GDM1 (cell line): ENCODE results near the gene IGBP1.
"Not testable (repeated sequence)": the region's sequence is repeated elsewhere in the genome, so short reads cannot be mapped to it uniquely, and the experiment has no call there.

Source experiments
- DNase-seq: peaks from one replicate; lab custom pipeline; 2025; lab: John Stamatoyannopoulos, UW

IGBP1 gene

DNA sequence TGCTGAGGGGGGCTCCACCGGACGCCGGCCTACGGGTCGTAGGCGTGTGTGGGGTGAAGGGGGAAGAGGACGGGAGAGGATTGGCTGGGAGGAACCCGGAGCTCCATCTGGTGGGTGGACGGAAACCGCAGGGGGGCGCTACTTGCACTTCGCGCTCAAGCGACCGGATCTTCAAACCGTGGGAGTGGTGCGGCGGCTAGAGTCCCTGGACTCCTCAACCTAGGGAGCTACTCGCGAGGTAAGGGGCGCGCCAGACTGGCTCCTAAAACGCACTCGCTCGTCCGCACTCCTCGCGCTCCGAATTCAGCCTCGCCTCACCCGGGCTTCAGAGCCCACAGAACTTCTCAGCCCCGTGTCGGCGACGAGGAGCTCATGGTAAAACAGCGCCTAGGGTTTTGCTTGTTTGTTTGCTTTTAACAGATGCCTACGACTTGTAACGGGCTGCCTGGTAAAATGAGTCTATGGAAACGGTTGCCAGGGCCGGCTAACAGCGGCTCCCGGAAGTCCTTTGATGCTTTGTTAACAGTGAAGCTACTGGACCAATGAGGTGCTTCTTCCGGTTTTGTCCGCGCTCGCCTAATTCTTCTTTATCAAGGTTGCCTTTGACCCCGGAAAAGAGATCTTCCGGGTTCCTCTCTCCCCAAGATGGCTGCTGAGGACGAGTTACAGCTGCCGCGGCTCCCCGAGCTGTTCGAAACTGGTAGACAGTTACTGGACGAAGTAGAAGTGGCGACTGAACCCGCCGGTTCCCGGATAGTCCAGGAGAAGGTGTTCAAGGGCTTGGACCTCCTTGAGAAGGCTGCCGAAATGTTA lies at the start of gene IGBP1:
IGBP1 (plus strand) TSS at position 145 of the 813 bp plus-strand sequence; CDS start at position 646, 501 bp downstream.
- DNase-seq = peak; percentile 75

DNA sequence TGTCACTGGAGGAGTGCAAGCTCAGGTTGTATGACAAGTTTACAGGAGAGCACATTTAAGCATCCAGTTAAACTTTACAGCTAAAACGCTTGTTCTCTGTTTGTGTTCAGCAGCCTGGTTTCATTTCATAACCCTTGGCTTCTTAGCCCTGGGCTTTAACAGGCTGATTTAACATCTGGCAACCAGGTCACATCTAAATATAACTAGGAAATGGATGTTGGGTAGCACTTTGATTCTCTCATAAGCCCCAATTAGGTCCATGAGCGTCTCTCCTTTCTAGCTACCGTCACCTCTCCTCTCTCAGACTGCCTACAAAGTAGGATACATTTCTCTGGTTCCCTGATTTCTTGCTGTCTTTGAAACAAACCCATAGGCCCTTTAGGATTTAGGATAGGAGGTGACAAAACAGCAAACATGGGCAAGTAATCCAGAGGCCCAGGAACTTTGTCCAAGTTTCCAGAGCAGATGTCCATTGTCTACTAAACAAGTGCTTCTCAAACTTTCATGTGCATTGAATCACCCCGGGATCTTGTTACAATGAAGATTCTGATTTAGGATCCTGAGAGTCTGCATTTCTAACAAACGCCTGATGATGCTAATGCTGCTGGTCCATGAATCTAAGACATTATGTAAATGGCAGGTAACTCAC lies 48.5 kb upstream of the IGBP1 start:
- no peak for DNase-seq

DNA sequence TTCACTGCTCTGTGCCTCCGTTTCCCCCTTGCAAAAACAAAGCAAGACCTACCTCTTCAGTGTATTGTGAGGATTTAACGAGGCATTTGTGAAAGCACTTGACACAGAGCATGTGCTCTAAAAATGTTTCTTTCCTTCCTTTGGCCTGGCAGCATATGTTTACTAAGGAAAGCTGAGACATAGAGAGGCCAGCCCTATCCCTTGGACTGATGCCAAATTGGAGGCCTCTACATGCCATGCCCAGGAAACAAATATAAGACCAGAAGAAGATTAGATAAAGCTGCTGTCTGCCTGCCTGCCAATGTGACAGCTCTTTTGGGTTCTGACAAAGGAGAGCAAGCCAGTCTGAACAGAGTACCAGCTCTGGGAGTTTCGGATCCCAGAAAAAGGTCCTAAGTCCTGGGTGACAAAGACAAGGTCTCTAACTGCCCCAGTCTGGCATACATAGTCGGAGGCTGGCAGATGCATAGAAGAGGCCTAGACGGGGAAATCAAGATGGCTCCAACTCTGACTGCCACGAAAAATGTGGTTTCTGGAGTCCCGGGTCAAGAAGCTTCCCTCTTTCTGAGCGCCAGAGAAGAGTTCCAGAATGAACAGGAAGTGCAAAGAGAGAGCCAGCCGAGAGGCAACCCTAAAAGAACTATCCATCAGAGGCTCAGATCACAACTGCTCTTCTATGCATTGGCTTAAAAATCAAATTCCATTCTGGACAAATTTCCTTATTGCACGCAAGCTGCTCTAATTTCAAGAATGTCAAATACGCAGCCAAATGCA lies 45.2 kb upstream of the IGBP1 start:
- DNase-seq = no peak

DNA sequence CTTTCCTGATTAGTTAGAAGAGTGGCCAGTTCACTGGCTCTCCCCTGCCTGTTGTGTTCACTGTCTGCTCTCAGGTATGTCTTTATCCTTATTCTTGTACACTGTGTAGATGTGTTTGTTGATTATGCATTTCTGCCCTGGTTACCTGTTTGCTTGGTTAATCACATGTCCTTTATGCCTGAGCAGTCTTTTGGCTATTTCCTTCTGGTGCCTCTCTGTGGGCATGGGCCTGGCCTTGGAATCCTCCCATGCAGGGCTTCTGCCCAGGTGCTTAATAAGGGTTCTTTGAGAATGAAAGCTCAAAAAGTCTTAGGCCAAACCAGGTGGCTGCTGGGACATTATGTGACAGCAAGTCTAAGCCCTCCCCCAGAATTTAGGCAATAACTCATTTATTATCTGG lies 44.5 kb upstream of the IGBP1 start:
- DNase-seq = no peak

DNA sequence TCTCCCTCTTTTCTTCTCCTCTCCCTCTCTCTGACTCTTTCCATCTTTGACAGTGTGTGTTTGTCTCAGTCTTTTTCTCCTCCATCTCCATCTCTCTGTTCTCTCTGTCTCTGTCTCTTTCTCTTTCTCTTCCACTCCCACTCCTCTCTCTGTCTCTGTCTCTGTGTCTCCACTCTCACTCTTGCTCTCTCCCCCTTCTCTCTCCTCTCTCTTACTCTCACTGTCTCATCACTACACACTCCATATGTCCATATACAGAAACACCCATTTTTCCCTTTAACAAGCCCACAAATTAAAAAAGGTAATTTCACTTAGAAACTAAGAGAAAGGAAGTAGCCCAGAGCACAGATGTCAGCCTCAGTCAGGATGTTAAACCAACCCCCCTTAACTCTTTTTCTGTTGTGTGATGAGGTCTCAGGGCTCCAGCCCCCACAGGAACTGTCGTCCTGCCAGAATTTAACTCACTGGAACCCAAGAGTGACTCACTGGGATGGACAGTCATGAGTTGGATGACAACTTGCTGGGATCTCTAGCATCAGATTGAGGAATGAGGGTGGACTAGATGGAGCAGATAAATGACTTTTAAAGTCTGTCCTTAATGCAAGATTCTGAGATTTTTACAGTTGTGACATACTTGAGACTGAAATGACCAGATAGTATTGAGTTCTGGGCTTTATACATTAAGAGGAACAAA lies 43.5 kb upstream of the IGBP1 start:
- no peak for DNase-seq

DNA sequence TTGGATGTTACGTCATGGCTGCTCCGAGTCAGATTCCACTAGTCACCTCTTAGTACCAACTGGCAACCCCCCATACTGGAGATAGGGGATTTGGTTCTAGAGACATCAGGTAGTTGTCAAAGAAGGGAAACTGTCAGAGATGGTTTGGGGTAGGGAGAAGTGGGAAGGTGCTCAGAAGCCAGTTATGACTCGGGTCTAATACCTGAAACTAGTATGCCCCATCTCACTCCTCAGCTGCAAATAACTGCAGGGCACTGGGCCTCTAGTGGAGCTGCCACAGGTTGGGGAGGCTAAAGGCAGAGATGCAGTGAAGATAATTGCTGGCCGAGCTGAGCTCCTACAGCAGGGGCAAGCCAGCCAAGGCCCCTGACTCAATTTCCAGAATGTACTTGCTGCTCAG lies 41.0 kb upstream of the IGBP1 start:
- DNase-seq = no peak

DNA sequence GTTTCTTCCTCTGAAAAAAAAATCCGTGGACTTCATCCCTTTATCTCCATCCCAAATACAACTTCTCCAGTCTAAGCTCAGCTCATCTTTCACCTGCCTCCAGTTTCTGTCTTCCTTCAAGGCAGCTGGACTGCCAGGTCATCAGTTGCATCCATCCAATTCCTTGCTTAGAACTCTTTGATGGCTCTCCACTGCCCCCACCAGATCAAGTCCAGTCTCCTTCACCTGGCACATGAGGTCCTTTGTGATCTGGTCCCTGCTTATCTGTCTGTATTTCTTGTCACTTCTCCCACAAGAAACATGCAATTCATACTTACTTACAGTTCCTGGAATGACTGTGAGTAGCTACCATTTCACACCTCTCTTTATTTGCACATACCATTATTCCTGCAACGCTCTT lies 37.2 kb upstream of the IGBP1 start:
- DNase-seq = no peak

DNA sequence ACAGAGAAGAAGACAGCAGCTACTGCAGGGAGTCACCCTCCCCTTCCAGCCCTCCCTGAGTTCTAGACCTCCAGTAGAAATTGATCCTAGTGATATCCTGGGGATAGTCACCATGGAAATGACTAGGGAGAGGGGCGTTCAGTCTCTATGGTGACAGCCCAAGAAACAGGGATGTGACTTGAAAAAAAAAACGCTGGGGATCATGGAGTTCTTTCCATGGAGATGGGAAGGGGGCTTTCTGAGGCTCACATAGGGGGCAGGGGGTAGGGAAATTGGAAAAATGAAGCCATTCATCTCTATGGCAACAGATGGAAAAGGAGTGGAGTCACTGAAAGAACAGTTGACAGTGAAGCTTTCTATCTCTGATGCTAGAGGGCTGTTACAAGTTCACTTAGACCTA lies 28.0 kb upstream of the IGBP1 start:
- DNase-seq = no peak

DNA sequence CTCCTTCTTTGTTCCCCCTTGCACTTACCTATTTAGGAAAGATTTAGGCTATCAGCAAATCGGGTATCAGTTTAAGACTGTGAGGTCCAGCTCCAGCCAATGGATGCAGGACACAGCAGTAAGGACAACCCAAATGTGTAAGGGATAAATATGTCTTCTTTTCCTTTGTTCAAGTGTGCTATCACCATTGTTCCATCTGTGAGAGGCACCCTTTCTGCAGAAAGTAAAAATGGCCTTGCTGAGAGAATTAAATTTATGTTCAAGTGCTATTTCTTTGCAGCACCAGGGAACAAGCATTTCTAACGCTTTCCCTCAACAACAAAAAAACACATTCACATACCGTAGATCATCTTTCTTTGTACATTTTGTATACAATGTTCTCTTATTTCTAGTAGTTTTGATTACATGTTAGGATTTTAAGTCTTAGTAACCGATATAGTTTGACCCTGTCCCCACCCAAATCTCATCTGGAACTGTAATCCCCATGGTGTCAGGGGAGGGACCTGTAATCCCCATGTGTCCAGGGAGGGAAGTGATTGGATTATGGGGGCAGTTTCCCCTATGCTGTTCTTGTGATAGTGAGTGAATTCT lies 21.7 kb upstream of the IGBP1 start:
- DNase-seq = not testable (repeated sequence)

DNA sequence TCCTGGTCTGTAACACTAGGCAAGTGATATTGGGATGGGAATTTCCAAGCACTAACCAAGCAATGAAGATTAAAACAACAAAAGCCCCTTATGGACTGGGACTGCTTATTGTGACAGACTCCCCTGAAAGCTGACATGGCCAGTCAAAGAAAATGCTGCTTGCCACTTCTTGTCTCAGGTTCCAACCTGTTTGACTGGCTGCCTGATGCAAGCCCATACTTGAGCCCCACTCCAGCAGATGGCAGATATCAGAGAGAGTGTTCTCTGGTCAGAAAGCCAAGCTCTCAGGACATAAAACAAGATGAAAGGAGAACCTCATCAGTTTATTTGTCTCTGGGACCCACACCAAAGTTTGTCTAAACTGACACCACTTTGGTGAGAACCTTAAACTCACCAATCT lies 15.5 kb upstream of the IGBP1 start:
- DNase-seq = no peak

DNA sequence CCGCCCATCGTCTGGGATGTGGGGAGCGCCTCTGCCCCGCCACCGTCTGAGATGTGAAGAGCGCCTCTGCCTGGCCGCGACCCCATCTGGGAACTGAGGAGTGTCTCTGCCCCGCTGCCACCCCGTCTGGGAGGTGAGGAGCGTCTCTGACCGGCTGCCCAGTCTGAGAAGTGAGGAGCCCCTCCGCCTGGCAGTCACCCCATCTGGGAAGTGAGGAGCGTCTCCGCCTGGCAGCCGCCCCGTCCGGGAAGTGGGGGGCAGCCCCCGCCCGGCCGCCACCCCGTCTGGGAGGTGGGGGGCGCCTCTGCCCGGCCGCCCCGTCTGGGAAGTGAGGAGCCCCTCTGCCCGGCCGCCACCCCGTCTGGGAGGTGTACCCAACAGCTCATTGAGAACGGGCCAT lies 10.2 kb upstream of the IGBP1 start:
- not testable (repeated sequence) for DNase-seq

DNA sequence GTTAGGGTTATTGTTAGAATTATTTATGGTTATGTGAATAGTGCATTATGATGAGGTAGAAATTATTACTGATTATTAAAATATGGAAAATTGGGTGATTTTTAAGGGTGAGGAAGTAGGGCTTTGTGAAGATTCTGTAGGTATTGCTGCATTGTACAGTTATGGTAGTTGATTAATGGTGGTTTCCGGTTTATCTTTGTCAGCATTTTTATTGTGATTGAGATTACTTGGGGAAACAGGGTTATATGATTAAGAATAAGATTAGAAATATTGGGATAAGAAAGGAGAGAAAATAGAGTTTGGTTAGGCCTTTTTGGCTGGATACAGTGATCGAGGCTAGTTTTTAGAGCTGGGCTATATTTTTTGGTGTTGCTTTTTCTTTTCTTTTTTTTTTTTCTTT lies 8.6 kb upstream of the IGBP1 start:
- DNase-seq = no peak

DNA sequence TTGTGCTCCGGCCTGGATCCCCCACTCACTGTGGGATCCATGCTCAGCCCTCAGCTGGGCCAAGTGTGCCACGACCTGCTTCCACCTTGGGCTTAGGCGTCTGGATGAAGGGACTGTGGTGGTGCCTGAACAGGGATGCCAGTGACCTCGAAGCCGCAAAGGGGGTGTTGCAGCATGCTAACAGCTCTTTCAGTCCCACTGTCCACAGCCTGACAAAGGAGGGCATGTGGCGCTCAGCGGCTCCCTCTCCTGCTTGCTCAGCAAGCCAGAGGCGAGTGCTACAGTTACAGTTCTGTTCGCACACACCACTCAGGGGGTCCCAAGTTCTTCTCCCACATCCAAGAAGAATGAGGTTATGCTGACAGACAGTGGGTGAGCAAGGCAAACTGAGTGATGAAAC lies 5.2 kb upstream of the IGBP1 start:
- no peak for DNase-seq

DNA sequence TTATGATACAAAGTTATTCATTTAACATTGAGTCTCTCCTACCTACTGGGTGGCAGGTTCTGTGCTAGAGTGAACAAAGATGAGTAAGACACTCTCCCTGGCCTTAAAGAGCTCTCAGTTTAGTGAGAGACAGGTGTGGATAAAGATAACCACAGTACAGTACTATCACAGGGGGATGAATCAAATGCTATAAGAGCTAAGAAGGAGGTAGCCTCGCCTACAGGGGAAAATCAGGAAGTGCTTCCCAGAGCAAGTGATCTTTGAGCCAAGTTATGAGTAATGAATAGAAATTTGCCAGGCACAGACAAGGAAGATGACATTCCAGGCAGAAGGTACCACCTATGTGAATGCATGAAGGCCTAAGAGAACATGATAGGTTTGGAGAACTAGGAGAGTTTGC lies 3.4 kb upstream of the IGBP1 start:
- DNase-seq = no peak

DNA sequence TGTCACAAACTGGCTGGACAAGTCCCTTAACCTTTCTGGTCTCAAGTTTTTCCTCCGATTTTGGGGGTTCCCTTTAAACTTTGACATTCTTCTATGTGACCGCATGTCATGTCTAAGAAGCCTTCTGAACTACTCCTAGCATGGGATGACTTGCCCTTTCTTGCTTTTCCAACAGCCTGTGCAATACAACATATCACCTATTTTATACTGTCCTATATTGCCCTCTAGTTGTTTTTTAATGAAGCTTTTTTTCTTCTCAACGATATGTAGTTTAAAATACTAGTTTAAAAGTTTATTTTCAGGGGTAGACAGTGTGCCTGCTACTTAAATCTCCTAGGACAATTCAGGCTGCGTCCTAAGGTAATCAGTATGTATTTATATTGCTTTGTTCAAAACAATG lies 1.0 kb upstream of the IGBP1 start:
- no peak for DNase-seq

DNA sequence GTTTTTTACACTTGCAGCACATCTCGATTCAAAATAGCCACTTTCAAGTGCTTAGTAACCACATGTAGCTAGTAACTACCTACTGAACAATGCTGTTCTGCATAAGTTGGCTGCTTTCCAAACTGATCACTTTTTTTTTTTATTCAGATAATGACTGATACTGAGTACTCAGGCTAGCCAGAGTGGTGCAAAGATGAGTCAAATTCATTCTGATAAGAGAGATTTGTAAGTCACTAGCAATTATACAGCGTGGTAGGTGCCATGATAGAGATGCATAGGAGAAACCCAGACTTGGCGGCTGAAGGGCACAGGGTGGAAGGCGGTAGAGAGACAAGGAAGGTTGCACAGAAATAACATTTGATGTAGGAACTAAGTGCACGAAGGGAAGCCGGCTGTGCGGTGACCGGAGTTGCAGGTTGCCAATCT lies 357 bp upstream of the IGBP1 start:
- no peak for DNase-seq

DNA sequence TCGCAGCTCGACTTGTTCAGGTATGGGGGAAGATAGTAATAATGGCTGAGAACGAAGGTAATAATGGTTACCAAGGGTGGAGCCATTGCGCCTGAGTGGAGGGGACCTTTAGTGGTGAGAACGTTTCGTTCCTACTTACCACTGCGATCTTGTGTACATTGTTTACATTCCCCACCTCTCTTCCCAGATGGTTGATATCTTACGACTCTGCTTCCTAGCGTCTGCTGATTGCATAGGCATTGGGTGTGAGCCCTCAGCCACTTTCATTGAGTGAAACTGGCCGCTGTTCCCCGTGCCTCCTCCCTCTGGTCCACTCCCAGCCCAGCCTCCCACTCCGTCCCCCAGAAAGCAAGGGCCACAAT lies 850 bp downstream of the IGBP1 start:
- no peak for DNase-seq

DNA sequence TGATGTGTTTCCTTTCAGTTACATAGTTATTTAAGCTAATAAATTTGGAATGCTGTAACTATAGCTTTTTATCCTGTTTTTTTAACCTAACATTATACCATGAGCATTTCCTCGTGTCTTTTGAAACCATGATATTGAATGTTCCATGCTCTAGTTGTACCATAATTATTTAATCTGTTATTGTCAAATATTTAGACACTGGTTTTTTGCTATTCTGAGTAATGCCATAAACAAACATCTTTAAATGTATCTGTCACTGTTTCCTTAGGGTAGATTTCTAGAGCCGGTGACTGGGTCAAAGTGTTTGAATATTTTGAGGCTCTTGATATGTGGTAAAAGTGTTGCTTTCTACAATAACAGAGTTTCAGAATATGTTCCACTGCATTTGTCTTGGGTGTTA lies 5.4 kb downstream of the IGBP1 start:
- DNase-seq = no peak

DNA sequence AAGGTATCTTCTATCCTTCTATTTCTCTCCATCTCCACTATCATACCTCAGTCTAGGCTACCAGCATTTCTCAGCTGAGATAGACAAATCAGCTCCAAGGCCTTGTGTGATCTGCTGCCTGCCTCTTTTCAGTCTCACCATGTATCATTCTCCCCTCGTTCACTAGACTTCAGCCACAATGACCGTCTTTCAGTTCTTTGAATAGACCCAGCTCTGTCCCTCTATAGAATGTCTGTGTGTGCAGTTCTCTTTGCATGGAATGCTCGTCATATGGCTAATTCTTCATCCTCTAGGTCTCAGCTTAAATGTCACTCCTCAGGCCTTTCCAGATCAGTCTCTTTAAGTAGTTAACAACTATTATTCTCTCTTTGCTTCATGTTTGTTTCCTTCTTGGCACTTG lies 6.5 kb downstream of the IGBP1 start:
- DNase-seq = no peak

DNA sequence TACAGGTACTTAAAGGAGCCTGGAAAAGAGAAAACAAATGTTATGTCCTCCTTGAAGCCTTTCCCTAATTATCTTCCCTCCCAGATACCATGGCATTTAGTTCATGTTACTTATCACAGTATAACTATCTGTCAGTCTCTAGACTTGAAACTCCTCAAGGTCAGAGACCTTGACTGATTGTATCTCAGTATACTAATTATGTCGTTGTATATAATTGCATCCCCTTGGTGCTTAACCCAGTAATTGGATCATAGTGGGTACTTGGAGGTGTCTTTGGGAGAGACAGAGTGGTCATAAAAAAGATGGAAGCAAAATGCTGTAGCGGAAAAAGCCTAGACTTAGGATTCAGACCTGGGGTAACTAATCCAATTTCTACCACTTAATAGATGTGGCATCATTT lies 8.1 kb downstream of the IGBP1 start:
- no peak for DNase-seq

DNA sequence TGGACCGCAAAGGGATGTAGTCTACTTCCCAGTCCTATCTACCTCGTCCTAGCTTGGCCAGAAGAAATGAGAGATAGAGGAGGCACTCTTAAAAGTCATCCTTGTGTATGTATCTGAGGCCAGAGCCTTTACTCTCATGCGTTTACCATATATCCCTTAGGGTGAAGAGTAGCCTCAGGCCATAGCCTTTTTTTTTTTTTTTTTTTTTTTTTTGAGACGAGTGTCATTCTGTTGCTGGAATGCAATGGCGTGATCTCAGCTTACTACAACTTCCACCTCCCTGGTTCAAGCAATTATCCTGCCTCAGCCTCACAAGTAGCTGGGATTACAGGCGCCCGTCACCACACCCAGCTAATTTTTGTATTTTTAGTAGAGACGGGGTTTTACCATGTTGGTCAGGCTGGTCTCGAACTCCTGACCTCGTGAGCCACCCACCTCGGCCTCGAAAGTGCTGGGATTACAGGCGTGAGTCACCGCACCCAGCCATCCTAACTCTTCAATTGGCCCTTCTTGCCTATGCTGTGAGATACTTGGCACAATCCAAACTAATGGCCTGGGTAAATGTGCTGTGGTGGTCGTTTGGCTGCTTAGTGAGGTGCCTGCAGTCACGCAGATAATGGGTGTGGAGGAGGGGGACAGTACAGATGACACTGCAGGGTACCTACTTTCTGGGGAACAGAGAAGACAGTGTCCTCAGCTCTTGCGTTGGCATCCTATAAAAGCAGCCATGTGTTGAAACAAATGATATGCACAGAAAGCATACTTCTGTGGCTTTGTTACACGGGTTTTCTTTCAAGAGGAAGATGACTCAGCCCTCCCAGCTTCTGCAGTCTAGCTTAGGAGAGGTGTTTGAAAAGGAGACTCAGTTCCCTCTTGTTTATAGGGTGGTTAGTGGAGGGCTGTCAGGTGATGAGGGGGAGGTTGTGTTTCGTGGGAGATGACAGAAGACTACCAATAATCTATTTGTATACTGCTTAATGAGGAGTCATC lies 33.6 kb downstream of the IGBP1 start:
- no peak for DNase-seq
